Kidney epithelial cell (primary cell): ENCODE data around the gene PALM3. TPM values are rescaled to one million over a fixed set of nuclear protein-coding genes. Genes with fewer than 3 reads are reported as not detected.

Experiments
- total RNA-seq: library from RNA; depleted of rRNA; stranded (reverse); fragments of >200 nt; gene quantifications from 2 replicates; pipeline ENCODE4 v1.2.3, GENCODE V29; 2015

Gene PALM3
- total RNA-seq, 1 donor from 2014 or later: not detected

Other genes starting within 250 kb of the PALM3 start
- 0.68 TPM in 1 of 2 replicates, not detected in the other for gene NANOS3, start 184.9 kb downstream of the PALM3 start, total RNA-seq
- gene BRME1, start 156.0 kb downstream of the PALM3 start, total RNA-seq: 1.7 and 2.5 TPM in 2 replicates
- 26.5 and 32.0 TPM in 2 replicates for gene CC2D1A, start 155.9 kb downstream of the PALM3 start, total RNA-seq
- not detected in 2 replicates for gene PODNL1, start 123.7 kb downstream of the PALM3 start, total RNA-seq
- gene DCAF15, start 109.6 kb downstream of the PALM3 start, total RNA-seq: 23.7 and 37.2 TPM in 2 replicates
- gene RFX1, start 55.8 kb downstream of the PALM3 start, total RNA-seq: 6.8 and 7.0 TPM in 2 replicates
- not detected in 2 replicates for gene RLN3, start 33.9 kb downstream of the PALM3 start, total RNA-seq
- 4.1 and 7.5 TPM in 2 replicates for gene IL27RA, start 30.3 kb downstream of the PALM3 start, total RNA-seq
- gene MISP3, start 10.7 kb upstream of the PALM3 start, total RNA-seq: 0.68 and 1.5 TPM in 2 replicates
- not detected in 2 replicates for gene C19orf67, start 23.7 kb upstream of the PALM3 start, total RNA-seq
- gene SAMD1, start 28.7 kb upstream of the PALM3 start, total RNA-seq: 21.8 and 42.0 TPM in 2 replicates
- gene PRKACA, start 55.7 kb upstream of the PALM3 start, total RNA-seq: 37.3 and 44.5 TPM in 2 replicates
- 4.4 and 5.7 TPM in 2 replicates for gene ASF1B, start 74.5 kb upstream of the PALM3 start, total RNA-seq
- 15.0 and 20.6 TPM in 2 replicates for gene ADGRL1, start 144.1 kb upstream of the PALM3 start, total RNA-seq